IMR-90 (cell line): Measurements from ENCODE around the gene GH2.
"Not testable (repeated sequence)": the region's sequence is repeated elsewhere in the genome, so short reads cannot be mapped to it uniquely, and the experiment has no call there.

Source experiments
- CTCF ChIP-seq: conservative IDR thresholded peaks from 2 replicates; pipeline ENCODE4 v1.5.1; 2012; ENCODE audit warnings: mild to moderate bottlenecking, low read depth, low read length, improper control_type of control experiment
- POLR2A ChIP-seq: IDR thresholded peaks from 2 replicates; pipeline ENCODE4 v1.6.1; 2012; ENCODE audit warnings: mild to moderate bottlenecking, low read depth, low read length

DNA sequence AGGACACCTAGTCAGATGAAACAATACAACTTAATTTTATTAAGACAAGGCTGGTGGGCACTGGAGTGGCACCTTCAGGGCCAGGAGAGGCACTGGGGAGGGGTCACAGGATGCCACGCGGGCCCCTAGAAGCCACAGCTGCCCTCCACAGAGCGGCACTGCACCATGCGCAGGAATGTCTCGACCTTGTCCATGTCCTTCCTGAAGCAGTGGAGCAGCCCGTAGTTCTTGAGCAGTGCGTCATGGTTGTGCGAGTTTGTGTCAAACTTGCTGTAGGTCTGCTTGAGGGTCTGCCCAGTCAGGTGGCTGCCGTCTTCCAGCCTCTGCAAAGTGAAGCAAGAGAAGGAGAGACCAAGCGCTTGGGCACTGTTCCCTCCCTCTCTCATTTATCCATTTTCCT, 27.8 kb upstream of the GH2 start:
- TF ChIP-seq CTCF, POLR2A: not testable (repeated sequence)
